Measurements from ENCODE around the gene YBX3. TPM values are rescaled to one million over a fixed set of nuclear protein-coding genes. Genes with fewer than 3 reads are reported as not detected.

The YBX3 gene
- total RNA-seq: 100 to 1,000 TPM; 264 to 714 (median 382) TPM

DNA sequence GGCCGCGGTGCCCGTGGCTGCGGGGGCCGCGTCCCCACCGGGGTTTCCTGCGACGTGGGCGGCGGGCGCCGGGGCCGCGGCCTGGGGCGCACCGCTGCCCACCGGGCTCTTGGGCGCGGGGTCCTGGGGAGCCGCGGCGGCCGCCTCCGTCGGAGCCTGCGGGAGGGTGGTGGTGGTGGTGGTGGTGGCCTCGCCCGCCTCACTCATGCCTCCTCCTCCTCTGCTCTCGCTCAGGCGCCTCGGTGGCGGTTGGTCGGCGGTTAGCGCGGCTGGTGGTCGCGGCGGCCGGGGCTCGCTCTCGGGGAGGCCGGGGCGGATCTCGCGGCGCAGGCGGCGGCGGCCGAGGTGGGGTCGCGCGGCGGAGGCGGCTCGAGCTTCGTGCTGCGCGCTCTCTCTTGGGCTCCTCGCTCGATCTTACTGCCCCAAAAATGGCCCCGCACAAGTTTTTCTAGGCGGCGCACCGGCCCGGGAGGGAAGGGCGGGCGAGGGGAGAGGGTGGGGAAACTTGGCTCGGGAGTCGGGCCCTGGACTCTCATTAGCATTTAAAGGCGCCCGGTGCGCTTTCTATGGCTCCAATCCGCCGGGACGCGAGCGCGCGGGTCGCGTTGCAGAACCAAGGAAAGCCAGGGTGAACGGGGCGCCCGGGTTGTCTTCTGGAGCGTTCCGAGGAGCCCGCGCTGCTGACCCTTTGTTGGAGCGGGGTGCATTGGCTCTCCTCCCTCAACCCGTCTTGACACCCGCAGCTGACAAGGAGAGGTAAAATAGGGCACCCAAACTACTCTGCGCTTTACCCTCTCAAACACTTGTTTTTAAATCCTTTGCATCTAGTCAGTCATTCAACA, at the start of gene YBX3:
Gene YBX3, minus strand, starts transcription at position 419 of the 842 bp plus-strand sequence. Its CDS starts 212 bp downstream, at position 207.
- TF ChIP-seq, protein P1, sequence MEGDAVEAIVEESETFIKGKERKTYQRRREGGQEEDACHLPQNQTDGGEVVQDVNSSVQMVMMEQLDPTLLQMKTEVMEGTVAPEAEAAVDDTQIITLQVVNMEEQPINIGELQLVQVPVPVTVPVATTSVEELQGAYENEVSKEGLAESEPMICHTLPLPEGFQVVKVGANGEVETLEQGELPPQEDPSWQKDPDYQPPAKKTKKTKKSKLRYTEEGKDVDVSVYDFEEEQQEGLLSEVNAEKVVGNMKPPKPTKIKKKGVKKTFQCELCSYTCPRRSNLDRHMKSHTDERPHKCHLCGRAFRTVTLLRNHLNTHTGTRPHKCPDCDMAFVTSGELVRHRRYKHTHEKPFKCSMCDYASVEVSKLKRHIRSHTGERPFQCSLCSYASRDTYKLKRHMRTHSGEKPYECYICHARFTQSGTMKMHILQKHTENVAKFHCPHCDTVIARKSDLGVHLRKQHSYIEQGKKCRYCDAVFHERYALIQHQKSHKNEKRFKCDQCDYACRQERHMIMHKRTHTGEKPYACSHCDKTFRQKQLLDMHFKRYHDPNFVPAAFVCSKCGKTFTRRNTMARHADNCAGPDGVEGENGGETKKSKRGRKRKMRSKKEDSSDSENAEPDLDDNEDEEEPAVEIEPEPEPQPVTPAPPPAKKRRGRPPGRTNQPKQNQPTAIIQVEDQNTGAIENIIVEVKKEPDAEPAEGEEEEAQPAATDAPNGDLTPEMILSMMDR (IDR thresholded peaks at IDR 0.05): no peak
- TF ChIP-seq POLR2A (IDR thresholded peaks at IDR 0.05) (peak; percentile 32 to 77), EP300 (IDR thresholded peaks at IDR 0.05) (peak in 1 of 2 donors; percentile 87)
- DNase-seq (ENCODE audit: low spot score in 2 of 2): peak; percentile 80 to 86
- Histone ChIP-seq H3K36me3 (no peaks in the 10 kb centered on the region), H3K9me3 (no peaks in the 10 kb centered on the region), H3K4me1 (peaks cover 0 to 47% (median 23%) of the 10 kb centered on the region in 4 donors), H3K27me3 (no peaks in the 10 kb centered on the region), H3K4me3 (peak within 1 kb of the TSS; percentile 50 to 95 (median 72)), H3K27ac (peak within 1 kb of the TSS; percentile 91 to 99 (median 96))
- 0 to 2% methylated on average over 12 to 33 of the region's 95 CpGs for WGBS, 2 donors

GRCh38 chr12:10771132-10771733, 48.1 kb upstream of the YBX3 start:
- Histone ChIP-seq H3K4me3 (no peak overlapping the region), H3K9me3 (no peaks in the 10 kb centered on the region), H3K27me3 (peaks cover 0 to 2% of the 10 kb centered on the region in 2 donors), H3K27ac (no peak overlapping the region), H3K4me1 (no peaks in the 10 kb centered on the region), H3K36me3 (no peaks in the 10 kb centered on the region)
- peak in 1 of 2 donors; percentile 31 for DNase-seq (ENCODE audit: low spot score in 2 of 2)
- WGBS, 2 donors: 0 to 2% methylated on average over 1 of the region's 1 CpG
- TF ChIP-seq, protein P1 (IDR thresholded peaks at IDR 0.05): peak; percentile 45 to 77 (median 57)
- no peak for TF ChIP-seq EP300 (IDR thresholded peaks at IDR 0.05)

DNA sequence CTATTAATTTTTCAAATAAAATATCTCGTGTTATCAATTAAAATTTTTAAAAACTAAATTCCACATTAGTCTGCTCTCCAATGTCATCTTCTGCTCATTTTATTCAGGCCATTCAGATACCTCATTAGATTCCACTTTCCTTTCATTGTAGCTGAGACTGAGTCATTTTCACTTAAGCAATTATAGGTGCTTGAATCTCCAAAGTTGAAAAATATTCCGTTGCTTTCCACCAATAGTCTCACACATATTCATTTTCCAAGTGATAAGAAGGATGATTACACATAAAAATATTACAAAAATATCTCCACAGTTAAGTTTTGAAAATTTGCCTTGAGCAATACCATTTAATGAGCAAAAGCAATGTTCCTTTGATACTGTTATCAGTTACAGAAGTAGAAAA, 36.5 kb upstream of the YBX3 start:
- no peak overlapping the region for H3K27ac ChIP-seq
- peaks cover 0 to 21% (median 2%) of the 10 kb centered on the region in 4 donors for H3K9me3 ChIP-seq
- H3K4me1 ChIP-seq: no peaks in the 10 kb centered on the region
- H3K27me3 ChIP-seq: no peaks in the 10 kb centered on the region
- DNase-seq (ENCODE audit: low spot score in 2 of 2): no peak
- H3K36me3 ChIP-seq: no peaks in the 10 kb centered on the region
- TF ChIP-seq POLR2A (IDR thresholded peaks at IDR 0.05): no peak
- TF ChIP-seq, protein P1 (IDR thresholded peaks at IDR 0.05): no peak
- no peak for TF ChIP-seq EP300 (IDR thresholded peaks at IDR 0.05)
- no peak overlapping the region for H3K4me3 ChIP-seq
- WGBS, 2 donors: 42 to 50% methylated on average over 2 of the region's 2 CpGs

GRCh38 chr12:10756194-10756593, 33.1 kb upstream of the YBX3 start:
- H3K36me3 ChIP-seq: no peaks in the 10 kb centered on the region
- H3K4me1 ChIP-seq: no peaks in the 10 kb centered on the region
- no peak for DNase-seq (ENCODE audit: low spot score in 2 of 2)
- no peak overlapping the region for H3K27ac ChIP-seq
- WGBS, 2 donors: 84 to 86% methylated on average over 4 of the region's 4 CpGs
- peaks cover 0 to 21% (median 2%) of the 10 kb centered on the region in 4 donors for H3K9me3 ChIP-seq
- no peak overlapping the region for H3K4me3 ChIP-seq
- H3K27me3 ChIP-seq: no peaks in the 10 kb centered on the region
- TF ChIP-seq POLR2A (IDR thresholded peaks at IDR 0.05): no peak
- TF ChIP-seq, protein P1 (IDR thresholded peaks at IDR 0.05): no peak

GRCh38 chr12:10753059-10753458, 29.9 kb upstream of the YBX3 start:
- Histone ChIP-seq H3K4me3 (no peak overlapping the region), H3K9me3 (peaks cover 0 to 21% (median 2%) of the 10 kb centered on the region in 4 donors), H3K4me1 (peaks cover 0 to 13% (median 0%) of the 10 kb centered on the region in 4 donors), H3K27me3 (no peaks in the 10 kb centered on the region), H3K27ac (no peak overlapping the region), H3K36me3 (no peaks in the 10 kb centered on the region)
- no peak for DNase-seq (ENCODE audit: low spot score in 2 of 2)
- TF ChIP-seq, protein P1 (IDR thresholded peaks at IDR 0.05): no peak
- no peak for TF ChIP-seq POLR2A (IDR thresholded peaks at IDR 0.05)
- TF ChIP-seq EP300 (IDR thresholded peaks at IDR 0.05): peak in 1 of 2 donors; percentile 35
- WGBS, 2 donors: 44 to 45% methylated on average over 4 of the region's 4 CpGs
